Lung (tissue), 12 donors: Measurements from ENCODE around the gene TRPM5. TPM values are rescaled to one million over a fixed set of nuclear protein-coding genes. Genes with fewer than 3 reads are reported as not detected.

Source experiments
- ATAC-seq: fragments of 200-7000 bp; cut with Tn5 transposase; one replicate; pipeline ENCODE4 v1.9.1; 2020; ENCODE audit warnings: moderate number of reproducible peaks; ENCODE audit not compliant: insufficient read depth, low FRiP score
- DNase-seq, 3 donors: peaks; one replicate each; pipeline ENCODE4 v3.0.0-alpha.2; 2013 to 2017
- H3K27ac ChIP-seq, 2 donors: one replicate each; pipeline ENCODE4 v1.5.1; 2013; ENCODE audit warnings: mild to moderate bottlenecking in 2 of 2, moderate library complexity in 2 of 2, control low read depth in 1 of 2, inconsistent platforms in 1 of 2, low read depth in 1 of 2, low read length in 1 of 2
- H3K27me3 ChIP-seq, 3 donors: one replicate each; pipeline ENCODE4 v1.5.1; 2013; ENCODE audit warnings: low read length in 2 of 3; ENCODE audit not compliant: control insufficient read depth in 3 of 3, insufficient read depth in 3 of 3
- H3K36me3 ChIP-seq, 4 donors: one replicate each; pipeline ENCODE4 v1.5.1; 2013; ENCODE audit warnings: low read length in 4 of 4, mild to moderate bottlenecking in 1 of 4, moderate library complexity in 1 of 4; ENCODE audit not compliant: control insufficient read depth in 4 of 4, insufficient read depth in 4 of 4
- H3K4me1 ChIP-seq, 5 donors: one replicate each; pipeline ENCODE4 v1.5.1; 2013; ENCODE audit warnings: low read length in 5 of 5, mild to moderate bottlenecking in 2 of 5, moderate library complexity in 1 of 5; ENCODE audit not compliant: control insufficient read depth in 5 of 5, insufficient read depth in 5 of 5
- H3K4me3 ChIP-seq: one replicate; pipeline ENCODE4 v1.5.1; 2013; ENCODE audit warnings: mild to moderate bottlenecking, control low read depth, moderate library complexity
- H3K9ac ChIP-seq, 2 donors: one replicate each; pipeline ENCODE4 v1.5.1; 2013; ENCODE audit warnings: low read length in 2 of 2, control low read depth in 1 of 2; ENCODE audit not compliant: insufficient read depth in 1 of 2
- H3K9me3 ChIP-seq, 4 donors: one replicate each; pipeline ENCODE4 v1.5.1; 2013; ENCODE audit warnings: low read length in 3 of 4, mild to moderate bottlenecking in 1 of 4, moderate library complexity in 1 of 4; ENCODE audit not compliant: control insufficient read depth in 4 of 4, insufficient read depth in 3 of 4
- WGBS, 2 donors: extraction: QIAGEN DNeasy Blood & Tissue Kit; methylation state at CpG; one replicate each; pipeline ENCODE4 v1.1.7; 2013; 5-methylcytosine and 5-hydroxymethylcytosine counted together
- polyA plus RNA-seq, 2 donors: library from polyadenylated mRNA; stranded (reverse); fragments of 200-250 nt; gene quantifications; one replicate each; pipeline ENCODE4 v1.2.1, GENCODE V29; 2013
- total RNA-seq, 2 donors: library from RNA; depleted of rRNA in 1 of 2; stranded (reverse); fragments of >200 nt in 1 of 2; gene quantifications; one replicate each; pipeline ENCODE4 v1.2.1, GENCODE V29; 2014 to 2021
- TF ChIP-seq, protein P1 (sequence below): IDR thresholded peaks from 2 replicates; pipeline ENCODE4 v1.5.1; 2012; ENCODE audit warnings: mild to moderate bottlenecking; ENCODE audit errors: control extremely low read depth, extremely low read depth
- donor health status: control.
- donor health status: control.
- donor health status: Bipolar disorder and iron deficiency.
- donor health status: healthy.
- donor health status: DM: yes; HTN: yes; CAD: no.

The TRPM5 gene
- total and polyA plus RNA-seq, 4 donors, result 0.02 to 0.20 (median 0.11) TPM

DNA sequence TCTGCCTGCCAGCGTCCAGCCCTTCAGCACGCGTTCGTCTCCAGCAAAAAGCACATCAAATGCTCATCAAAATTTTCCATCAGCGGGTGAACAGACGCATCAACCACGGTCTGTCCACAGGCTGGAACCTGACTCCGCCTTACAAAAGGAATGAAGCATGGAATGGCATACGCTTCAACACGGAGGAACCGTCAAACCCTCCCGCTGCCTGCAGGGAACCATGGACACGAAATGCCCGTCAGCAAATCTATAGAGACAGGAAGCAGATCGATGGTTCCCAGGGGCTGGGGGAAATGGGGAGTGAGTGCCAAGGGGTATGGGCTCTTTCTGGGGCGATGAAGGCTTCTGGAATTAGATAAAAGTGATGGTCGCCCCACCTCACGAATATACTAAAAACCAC lies 27.5 kb downstream of the TRPM5 start:
- Histone ChIP-seq H3K9ac (no peak overlapping the region), H3K4me3 (no peak overlapping the region), H3K27ac (no peak overlapping the region), H3K9me3 (no peaks in the 10 kb centered on the region), H3K36me3 (no peaks in the 10 kb centered on the region), H3K4me1 (peaks cover 0 to 5% (median 0%) of the 10 kb centered on the region in 5 donors), H3K27me3 (no peaks in the 10 kb centered on the region)
- ATAC-seq (no peak), DNase-seq (no peak)
- TF ChIP-seq, protein P1, sequence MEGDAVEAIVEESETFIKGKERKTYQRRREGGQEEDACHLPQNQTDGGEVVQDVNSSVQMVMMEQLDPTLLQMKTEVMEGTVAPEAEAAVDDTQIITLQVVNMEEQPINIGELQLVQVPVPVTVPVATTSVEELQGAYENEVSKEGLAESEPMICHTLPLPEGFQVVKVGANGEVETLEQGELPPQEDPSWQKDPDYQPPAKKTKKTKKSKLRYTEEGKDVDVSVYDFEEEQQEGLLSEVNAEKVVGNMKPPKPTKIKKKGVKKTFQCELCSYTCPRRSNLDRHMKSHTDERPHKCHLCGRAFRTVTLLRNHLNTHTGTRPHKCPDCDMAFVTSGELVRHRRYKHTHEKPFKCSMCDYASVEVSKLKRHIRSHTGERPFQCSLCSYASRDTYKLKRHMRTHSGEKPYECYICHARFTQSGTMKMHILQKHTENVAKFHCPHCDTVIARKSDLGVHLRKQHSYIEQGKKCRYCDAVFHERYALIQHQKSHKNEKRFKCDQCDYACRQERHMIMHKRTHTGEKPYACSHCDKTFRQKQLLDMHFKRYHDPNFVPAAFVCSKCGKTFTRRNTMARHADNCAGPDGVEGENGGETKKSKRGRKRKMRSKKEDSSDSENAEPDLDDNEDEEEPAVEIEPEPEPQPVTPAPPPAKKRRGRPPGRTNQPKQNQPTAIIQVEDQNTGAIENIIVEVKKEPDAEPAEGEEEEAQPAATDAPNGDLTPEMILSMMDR, result no peak
- 84 to 90% methylated on average over 18 of the region's 18 CpGs for WGBS, 2 donors

- H3K36me3 ChIP-seq, result no peaks in the 10 kb centered on the region
- WGBS, 2 donors, result 78 to 81% methylated on average over 34 of the region's 34 CpGs
- no peak overlapping the region for H3K4me3 ChIP-seq
- H3K9me3 ChIP-seq, result no peaks in the 10 kb centered on the region
- H3K27ac ChIP-seq, result no peak overlapping the region
- no peak for ATAC-seq
- DNase-seq, result no peak
- no peaks in the 10 kb centered on the region for H3K27me3 ChIP-seq
- H3K9ac ChIP-seq, result no peak overlapping the region
- peaks cover 0 to 8% (median 0%) of the 10 kb centered on the region in 5 donors for H3K4me1 ChIP-seq
- TF ChIP-seq, protein P1, result no peak
Measured at GRCh38 chr11:2415601-2416380, 28.5 kb downstream of the TRPM5 start.

- H3K27me3 ChIP-seq, result no peaks in the 10 kb centered on the region
- H3K4me1 ChIP-seq, result peaks cover 0 to 8% (median 1%) of the 10 kb centered on the region in 5 donors
- ATAC-seq, result no peak
- H3K27ac ChIP-seq, result no peak overlapping the region
- TF ChIP-seq, protein P1, result no peak
- WGBS, 2 donors, result 87 to 92% methylated on average over 25 to 28 of the region's 28 CpGs
- DNase-seq, result no peak
- H3K4me3 ChIP-seq, result no peak overlapping the region
- H3K36me3 ChIP-seq, result no peaks in the 10 kb centered on the region
- H3K9me3 ChIP-seq, result no peaks in the 10 kb centered on the region
- H3K9ac ChIP-seq, result no peak overlapping the region
Measured at GRCh38 chr11:2415171-2415570, 29.1 kb downstream of the TRPM5 start.
